Stimulated activated CD4-positive, alpha-beta T cell treated with anti-CD3 and anti-CD28 coated beads, Interleukin-4, amount 100 ng/mL, for 4 hours (primary cell): ENCODE data around the gene NRIP2.

Source experiments
- DNase-seq, 2 experiments: peaks; one replicate each; pipeline ENCODE4 v3.0.0-alpha.2; 2020

The NRIP2 gene

GRCh38 chr12:2844786-2845185, 10.0 kb upstream of the NRIP2 start:
- no peak for DNase-seq

- no peak for DNase-seq
Measured at GRCh38 chr12:2842948-2843347, 8.1 kb upstream of the NRIP2 start.

GRCh38 chr12:2841056-2841650, 6.3 kb upstream of the NRIP2 start:
- no peak for DNase-seq

- DNase-seq: no peak
Measured at GRCh38 chr12:2836574-2836973, 1.7 kb upstream of the NRIP2 start.

- DNase-seq: no peak
Measured at GRCh38 chr12:2835691-2836403, 1.0 kb upstream of the NRIP2 start.

- DNase-seq: no peak
Measured at GRCh38 chr12:2833810-2834209, 1.0 kb downstream of the NRIP2 start.

- DNase-seq: no peak
Measured at GRCh38 chr12:2833327-2833726, 1.5 kb downstream of the NRIP2 start.

- DNase-seq: no peak
Measured at GRCh38 chr12:2832550-2833127, 2.2 kb downstream of the NRIP2 start.

GRCh38 chr12:2829275-2829674, 5.6 kb downstream of the NRIP2 start:
- DNase-seq: no peak

GRCh38 chr12:2826721-2827515, 7.9 kb downstream of the NRIP2 start:
- no peak for DNase-seq

- no peak for DNase-seq
Measured at GRCh38 chr12:2826036-2826435, 8.8 kb downstream of the NRIP2 start.

GRCh38 chr12:2825132-2825531, 9.7 kb downstream of the NRIP2 start:
- no peak for DNase-seq

GRCh38 chr12:2824541-2824940, 10.3 kb downstream of the NRIP2 start:
- DNase-seq: no peak

- DNase-seq: no peak
Measured at GRCh38 chr12:2823483-2823882, 11.4 kb downstream of the NRIP2 start.

- DNase-seq: no peak
Measured at GRCh38 chr12:2820432-2820831, 14.4 kb downstream of the NRIP2 start.

GRCh38 chr12:2819810-2820209, 15.0 kb downstream of the NRIP2 start:
- DNase-seq: no peak

- peak; percentile 30 to 41 for DNase-seq
Measured at GRCh38 chr12:2813214-2814185, 21.3 kb downstream of the NRIP2 start.

- peak; percentile 92 to 97 for DNase-seq
Measured at GRCh38 chr12:2812290-2813213, 22.3 kb downstream of the NRIP2 start, which contains the start of gene ITFG2. Gene ITFG2, plus strand, starts transcription at chr12:2812668. Its CDS starts 93 bp downstream, at chr12:2812761.

- no peak for DNase-seq
Measured at GRCh38 chr12:2811801-2812200, 23.0 kb downstream of the NRIP2 start.

GRCh38 chr12:2806700-2807099, 28.1 kb downstream of the NRIP2 start:
- DNase-seq: no peak

GRCh38 chr12:2805143-2805520, 29.7 kb downstream of the NRIP2 start:
- no peak for DNase-seq
